Transverse colon (tissue), 3 donors: ENCODE measurements around the gene ZNF236.

Experiments
- CTCF ChIP-seq, 5 experiments: fragments of 200-600 bp in 3 of 5; fragments of 450-650 bp in 2 of 5; sonication (generic) in 3 of 5; IDR thresholded peaks; 1 replicate in 2 of 5; 2 replicates in 3 of 5; pipeline ENCODE4 v1.5.1; 2016 to 2017; ENCODE audit warnings: antibody characterized with exemption in 5 of 5, inconsistent platforms in 3 of 5, mild to moderate bottlenecking in 2 of 5, moderate library complexity in 1 of 5
- EP300 ChIP-seq: sonication (generic); formaldehyde crosslinking; IDR thresholded peaks from one replicate; pipeline ENCODE4 v1.6.1; 2017; ENCODE audit warnings: antibody characterized with exemption, low read depth

GRCh38 chr18:76995896-76996295, 173.5 kb downstream of the ZNF236 start:
- TF ChIP-seq CTCF (IDR thresholded peaks at IDR 0.05), result no peak
- no peak for TF ChIP-seq EP300
